IPS-15b (cell line): Measurements from ENCODE around the gene YBX1.
"Not testable (repeated sequence)": the region's sequence is repeated elsewhere in the genome, so short reads cannot be mapped to it uniquely, and the experiment has no call there.

Experiments
- H3K27me3 ChIP-seq: one replicate; pipeline ENCODE4 v1.6.1; 2013; ENCODE audit warnings: low read length; ENCODE audit not compliant: control insufficient read depth, insufficient read depth
- H3K36me3 ChIP-seq: one replicate; pipeline ENCODE4 v1.6.1; 2013; ENCODE audit warnings: low read length; ENCODE audit not compliant: control insufficient read depth, insufficient read depth
- H3K4me1 ChIP-seq: one replicate; pipeline ENCODE4 v1.6.1; 2013; ENCODE audit warnings: mild to moderate bottlenecking, low read length; ENCODE audit not compliant: control insufficient read depth, insufficient read depth
- H3K4me3 ChIP-seq: one replicate; pipeline ENCODE4 v1.5.1; 2013; ENCODE audit warnings: low read depth, low read length
- H3K9ac ChIP-seq: one replicate; pipeline ENCODE4 v1.6.1; 2013; ENCODE audit warnings: low read depth, mild to moderate bottlenecking, low read length
- H3K9me3 ChIP-seq: one replicate; pipeline ENCODE4 v1.6.1; 2013; ENCODE audit warnings: mild to moderate bottlenecking, low read length; ENCODE audit not compliant: control insufficient read depth, insufficient read depth

YBX1 gene

DNA sequence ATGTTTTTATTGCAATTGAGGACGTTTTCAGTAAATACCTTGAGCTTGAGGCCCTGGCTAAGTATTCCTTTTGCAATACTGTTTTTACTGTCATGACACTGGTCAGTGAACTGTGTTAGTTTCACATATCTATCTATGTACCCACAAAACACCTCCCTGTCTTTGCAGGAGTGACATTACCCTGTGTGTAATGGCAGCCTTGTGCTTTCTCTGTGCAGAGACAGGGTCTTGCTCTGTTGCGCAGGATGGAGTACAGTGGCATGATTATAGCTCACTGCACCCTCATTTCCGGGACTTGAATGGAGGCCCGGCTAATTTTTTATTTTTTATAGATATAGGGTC, 8.9 kb downstream of the YBX1 start:
- Histone ChIP-seq H3K9me3 (no peaks in the 10 kb centered on the region), H3K27me3 (no peaks in the 10 kb centered on the region), H3K4me1 (peaks cover 32% of the 10 kb centered on the region), H3K36me3 (peaks cover 12% of the 10 kb centered on the region), H3K4me3 (no peak overlapping the region), H3K9ac (no peak overlapping the region)

- no peak overlapping the region for H3K4me3 ChIP-seq
- H3K9me3 ChIP-seq = no peaks in the 10 kb centered on the region
- H3K27me3 ChIP-seq = no peaks in the 10 kb centered on the region
- peaks cover 22% of the 10 kb centered on the region for H3K36me3 ChIP-seq
- H3K9ac ChIP-seq = no peak overlapping the region
- H3K4me1 ChIP-seq = peaks cover 24% of the 10 kb centered on the region
Measured at GRCh38 chr1:42692461-42692860, 10.2 kb downstream of the YBX1 start.

GRCh38 chr1:42692911-42693310, 10.7 kb downstream of the YBX1 start:
- H3K36me3 ChIP-seq = peaks cover 24% of the 10 kb centered on the region
- H3K9ac ChIP-seq = no peak overlapping the region

DNA sequence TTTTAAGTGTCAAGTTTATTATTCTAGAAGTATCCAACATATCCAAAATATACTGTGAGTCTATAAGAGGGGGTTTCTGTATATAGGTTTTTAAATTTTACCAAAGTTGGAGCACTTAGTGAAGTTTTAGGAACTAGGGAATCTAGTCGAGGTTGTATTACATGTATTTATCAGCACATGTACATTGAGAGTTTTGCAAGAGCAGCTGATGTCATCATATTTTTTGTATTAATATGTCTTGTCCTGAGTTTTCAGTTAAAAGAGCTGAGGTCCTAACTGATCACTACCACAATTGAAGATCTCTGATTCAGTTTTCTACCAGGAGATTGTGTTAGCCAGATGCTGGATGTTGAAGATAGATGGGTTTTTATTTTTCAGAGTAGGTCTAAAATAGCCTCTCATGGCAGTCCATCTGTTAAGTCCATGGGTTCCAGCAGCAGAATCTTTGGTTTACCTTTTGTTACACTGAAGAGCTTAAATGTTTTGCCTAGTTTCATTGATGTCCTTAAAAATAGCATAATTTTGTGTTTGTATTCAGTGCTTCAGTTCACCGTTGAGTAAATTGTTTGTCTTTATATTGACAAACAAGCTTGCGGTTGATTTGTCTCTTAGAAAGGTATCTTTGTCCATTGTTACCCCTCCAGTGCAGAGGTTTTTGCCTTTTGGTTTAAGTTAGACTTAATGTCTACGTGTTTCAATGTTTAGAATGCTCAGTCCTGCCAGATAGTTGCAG, 16.0 kb downstream of the YBX1 start:
- H3K36me3 ChIP-seq = peaks cover 46% of the 10 kb centered on the region

More at GRCh38 chr1:42692911-42693310, 10.7 kb downstream of the YBX1 start:
- Histone ChIP-seq H3K9me3 (no peaks in the 10 kb centered on the region), H3K27me3 (no peaks in the 10 kb centered on the region), H3K4me3 (no peak overlapping the region), H3K4me1 (peaks cover 20% of the 10 kb centered on the region)

GRCh38 chr1:42700006-42700405, 17.8 kb downstream of the YBX1 start:
- no peaks in the 10 kb centered on the region for H3K4me1 ChIP-seq
- H3K4me3 ChIP-seq = no peak overlapping the region
- no peak overlapping the region for H3K9ac ChIP-seq
- H3K27me3 ChIP-seq = no peaks in the 10 kb centered on the region
- H3K9me3 ChIP-seq = no peaks in the 10 kb centered on the region
- H3K36me3 ChIP-seq = peaks cover 48% of the 10 kb centered on the region

More for the DNA sequence above, 16.0 kb downstream of the YBX1 start:
- H3K9me3 ChIP-seq = no peaks in the 10 kb centered on the region
- no peaks in the 10 kb centered on the region for H3K27me3 ChIP-seq
- no peak overlapping the region for H3K9ac ChIP-seq
- H3K4me1 ChIP-seq = no peaks in the 10 kb centered on the region
- H3K4me3 ChIP-seq = no peak overlapping the region

DNA sequence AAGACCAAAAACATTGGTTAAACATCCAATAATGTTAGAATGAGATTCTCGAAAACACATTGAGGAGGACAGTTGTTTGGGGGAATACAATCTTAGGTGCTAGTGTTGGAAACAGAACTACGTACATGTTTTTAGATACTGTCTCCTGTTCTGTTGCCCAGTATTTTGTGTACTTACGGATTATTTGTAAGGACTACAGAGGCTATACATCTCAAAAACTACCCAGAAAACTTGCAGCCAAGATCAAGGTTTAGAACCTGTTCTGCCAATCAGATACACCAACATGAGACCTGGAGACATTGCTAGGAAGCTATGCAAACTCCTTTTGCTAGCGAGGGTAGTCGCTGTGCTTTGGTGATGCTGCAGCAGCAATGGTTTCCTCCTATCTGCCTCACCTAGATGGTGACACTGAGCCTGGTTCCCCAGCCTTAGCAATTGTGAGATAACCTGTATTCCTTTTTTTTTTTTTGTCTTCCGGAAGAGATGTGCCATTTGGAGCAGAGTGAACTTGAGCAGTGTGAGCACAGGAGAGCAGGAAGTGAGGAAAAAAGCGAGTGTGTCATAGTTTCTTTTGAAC, 21.8 kb downstream of the YBX1 start:
- no peak overlapping the region for H3K4me3 ChIP-seq
- no peaks in the 10 kb centered on the region for H3K4me1 ChIP-seq
- no peaks in the 10 kb centered on the region for H3K9me3 ChIP-seq
- H3K9ac ChIP-seq = no peak overlapping the region
- no peaks in the 10 kb centered on the region for H3K27me3 ChIP-seq
- peaks cover 19% of the 10 kb centered on the region for H3K36me3 ChIP-seq

GRCh38 chr1:42712808-42713207, 30.6 kb downstream of the YBX1 start:
- H3K4me1 ChIP-seq, H3K4me3 ChIP-seq, H3K9me3 ChIP-seq, H3K36me3 ChIP-seq, H3K9ac ChIP-seq, H3K27me3 ChIP-seq: not testable (repeated sequence)

DNA sequence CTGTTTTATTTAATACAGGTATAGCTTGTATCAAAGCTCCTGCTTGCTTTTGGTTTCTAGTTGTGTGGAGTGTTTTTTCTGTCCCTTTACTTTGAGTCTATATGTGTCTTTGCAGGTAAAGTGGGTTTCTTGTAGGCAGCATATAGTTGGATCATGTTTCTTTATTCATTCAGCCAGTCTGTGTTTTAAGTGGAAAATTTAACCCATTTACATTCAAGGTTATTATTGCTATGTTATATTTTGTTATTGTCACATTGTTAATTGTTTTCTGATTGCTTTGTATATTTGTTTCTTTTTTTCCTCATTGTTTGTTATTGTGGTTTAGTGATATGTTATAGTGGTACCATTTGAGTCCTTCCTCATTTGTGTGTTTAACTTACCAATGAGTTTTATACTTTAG, 31.1 kb downstream of the YBX1 start:
- no peaks in the 10 kb centered on the region for H3K4me1 ChIP-seq
- H3K27me3 ChIP-seq = no peaks in the 10 kb centered on the region
- no peaks in the 10 kb centered on the region for H3K9me3 ChIP-seq
- H3K9ac ChIP-seq = no peak overlapping the region
- no peaks in the 10 kb centered on the region for H3K36me3 ChIP-seq
- H3K4me3 ChIP-seq = no peak overlapping the region

GRCh38 chr1:42714441-42714840, 32.2 kb downstream of the YBX1 start:
- not testable (repeated sequence) for H3K36me3 ChIP-seq, H3K4me3 ChIP-seq, H3K9me3 ChIP-seq, H3K4me1 ChIP-seq, H3K27me3 ChIP-seq, H3K9ac ChIP-seq

DNA sequence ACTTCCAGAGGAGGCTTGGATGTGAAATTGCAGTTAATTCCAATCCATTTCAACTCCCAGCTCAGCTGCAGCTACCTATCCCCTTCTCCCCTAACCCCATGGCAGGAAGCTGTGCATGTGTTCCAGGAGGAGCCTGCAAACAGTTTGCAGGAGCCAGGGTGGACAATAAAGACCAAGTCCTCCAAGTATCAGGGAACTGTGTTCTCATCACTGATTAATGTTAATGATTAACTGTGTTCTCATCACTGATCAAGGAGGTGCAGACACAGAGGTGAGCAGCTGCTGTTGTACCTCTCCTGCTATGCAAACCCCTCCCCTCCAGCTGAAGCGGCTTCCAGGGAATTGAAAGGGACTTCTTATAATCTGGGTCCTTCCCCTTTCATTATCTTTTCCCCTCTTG, 38.6 kb downstream of the YBX1 start:
- Histone ChIP-seq H3K36me3 (no peaks in the 10 kb centered on the region), H3K9ac (no peak overlapping the region), H3K27me3 (no peaks in the 10 kb centered on the region), H3K9me3 (no peaks in the 10 kb centered on the region), H3K4me1 (no peaks in the 10 kb centered on the region), H3K4me3 (no peak overlapping the region)

GRCh38 chr1:42721926-42722325, 39.7 kb downstream of the YBX1 start:
- H3K4me1 ChIP-seq = no peaks in the 10 kb centered on the region
- H3K27me3 ChIP-seq = no peaks in the 10 kb centered on the region
- H3K4me3 ChIP-seq = no peak overlapping the region
- no peaks in the 10 kb centered on the region for H3K36me3 ChIP-seq
- no peak overlapping the region for H3K9ac ChIP-seq
- H3K9me3 ChIP-seq = no peaks in the 10 kb centered on the region

- H3K4me3 ChIP-seq, H3K4me1 ChIP-seq, H3K9ac ChIP-seq, H3K36me3 ChIP-seq, H3K27me3 ChIP-seq, H3K9me3 ChIP-seq: not testable (repeated sequence)
Measured at GRCh38 chr1:42722403-42722802, 40.2 kb downstream of the YBX1 start.
